Adipocyte (in vitro differentiated cells): ENCODE results near the gene SREBF2.

ENCODE experiments used
- DNase-seq: peaks from one replicate; pipeline ENCODE4 v3.0.0-alpha.2; 2015; ENCODE audit warnings: low read depth
- H3K27me3 ChIP-seq: replicated peaks from 2 replicates; pipeline ENCODE4 v1.7.0; 2013; ENCODE audit warnings: mild to moderate bottlenecking, low read length, moderate library complexity; ENCODE audit not compliant: control insufficient read depth, insufficient read depth
- H3K36me3 ChIP-seq: 2 replicates; pipeline ENCODE4 v1.7.0; 2013; ENCODE audit warnings: low read length, mild to moderate bottlenecking, moderate library complexity; ENCODE audit not compliant: control insufficient read depth, insufficient read depth, severe bottlenecking
- H3K4me1 ChIP-seq: 2 replicates; pipeline ENCODE4 v1.7.0; 2013; ENCODE audit warnings: mild to moderate bottlenecking, low read length, moderate library complexity; ENCODE audit not compliant: control insufficient read depth, insufficient read depth
- H3K4me3 ChIP-seq: 2 replicates; pipeline ENCODE4 v1.7.0; 2013; ENCODE audit warnings: mild to moderate bottlenecking, low read length, moderate library complexity
- H3K9ac ChIP-seq: 2 replicates; pipeline ENCODE4 v1.7.0; 2013; ENCODE audit warnings: mild to moderate bottlenecking, low read length, moderate library complexity
- H3K9me3 ChIP-seq: 2 replicates; pipeline ENCODE4 v1.7.0; 2013; ENCODE audit warnings: mild to moderate bottlenecking, low read length, moderate library complexity; ENCODE audit not compliant: control insufficient read depth

SREBF2 gene

GRCh38 chr22:41922328-41922727 lies 89.4 kb downstream of the SREBF2 start:
- Histone ChIP-seq H3K27me3 (peaks cover 17% of the 10 kb centered on the region), H3K36me3 (no peaks in the 10 kb centered on the region), H3K9me3 (no peaks in the 10 kb centered on the region), H3K4me1 (peaks cover 8% of the 10 kb centered on the region), H3K4me3 (no peak overlapping the region), H3K9ac (no peak overlapping the region)
- DNase-seq: no peak

DNA sequence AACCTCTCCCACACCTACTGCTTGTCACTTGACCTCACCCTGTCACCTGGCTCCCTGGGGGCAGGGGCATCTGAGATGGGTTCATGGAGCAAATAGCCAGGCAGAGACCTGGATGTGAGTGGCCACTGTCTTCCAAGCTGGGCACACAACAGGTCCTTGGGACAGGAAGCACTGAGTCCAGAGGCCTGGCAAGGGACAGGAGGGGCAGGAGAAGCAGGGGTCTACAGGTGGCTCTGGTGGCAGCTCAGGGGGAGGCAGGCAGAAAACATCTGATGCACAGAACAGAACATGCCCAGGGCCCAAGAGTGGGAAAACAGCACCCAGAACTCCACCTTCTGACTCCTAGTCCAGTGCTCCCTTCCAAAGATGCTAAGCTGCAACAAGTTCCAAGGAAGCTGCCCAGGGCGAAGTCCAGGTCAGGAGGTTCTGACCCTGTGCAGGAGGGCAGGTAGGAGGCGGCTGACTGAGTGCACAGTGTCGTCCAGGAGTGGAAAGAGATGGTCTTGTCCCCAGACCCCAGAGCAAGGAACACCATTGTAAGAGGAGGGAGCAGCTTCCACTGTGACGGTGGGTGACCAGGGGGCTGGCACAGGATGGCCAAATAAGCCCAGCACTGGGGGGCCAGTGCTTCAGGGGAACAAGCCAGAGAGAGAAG lies 90.2 kb downstream of the SREBF2 start:
- H3K27me3 ChIP-seq: peaks cover 10% of the 10 kb centered on the region
- no peak for DNase-seq

GRCh38 chr22:41923595-41924276 lies 90.8 kb downstream of the SREBF2 start:
- Histone ChIP-seq H3K36me3 (no peaks in the 10 kb centered on the region), H3K27me3 (peaks cover 9% of the 10 kb centered on the region), H3K4me1 (peaks cover 8% of the 10 kb centered on the region), H3K9ac (no peak overlapping the region), H3K4me3 (no peak overlapping the region), H3K9me3 (no peaks in the 10 kb centered on the region)
- DNase-seq: no peak

More for the DNA sequence above, 90.2 kb downstream of the SREBF2 start:
- Histone ChIP-seq H3K9me3 (no peaks in the 10 kb centered on the region), H3K36me3 (no peaks in the 10 kb centered on the region), H3K9ac (no peak overlapping the region), H3K4me3 (no peak overlapping the region), H3K4me1 (peaks cover 8% of the 10 kb centered on the region)

DNA sequence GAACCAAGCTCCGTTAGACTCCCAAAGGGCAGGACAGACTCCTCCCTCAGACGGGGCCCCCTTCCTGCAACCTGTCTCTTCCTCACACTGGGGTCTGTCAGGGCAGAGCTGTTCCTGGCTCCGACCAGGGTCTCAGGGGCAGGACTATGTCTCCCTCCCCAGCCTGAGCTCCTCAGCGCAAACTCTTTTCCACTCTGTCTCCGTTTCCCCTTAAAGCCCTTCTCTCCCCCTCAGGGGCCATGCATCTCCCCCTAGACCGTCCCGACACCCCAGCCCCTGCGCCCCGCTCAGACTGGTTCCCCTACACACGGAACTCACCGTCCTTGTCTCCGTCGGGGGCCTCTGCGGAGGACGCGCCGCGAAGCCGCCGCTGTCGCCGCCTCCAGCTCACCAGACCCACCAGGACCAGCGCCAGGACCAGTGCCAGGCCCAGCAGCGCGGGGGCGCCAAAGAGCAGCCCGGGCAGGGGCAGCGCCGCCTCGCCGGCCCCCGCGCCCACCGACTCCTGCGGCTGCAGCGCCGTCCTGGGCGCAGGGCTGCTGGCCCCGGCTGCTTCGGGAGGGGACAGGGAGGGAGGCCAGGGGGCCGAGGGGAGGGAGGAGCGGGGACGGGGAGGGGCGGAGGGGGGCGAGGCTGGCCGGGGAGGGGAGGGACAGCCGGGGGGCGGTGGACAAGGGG lies 93.0 kb downstream of the SREBF2 start:
- H3K4me3 ChIP-seq: no peak overlapping the region
- DNase-seq: peak; percentile 72
- H3K4me1 ChIP-seq: peaks cover 3% of the 10 kb centered on the region
- no peak overlapping the region for H3K9ac ChIP-seq
- peaks cover 9% of the 10 kb centered on the region for H3K27me3 ChIP-seq
- no peaks in the 10 kb centered on the region for H3K36me3 ChIP-seq
- H3K9me3 ChIP-seq: no peaks in the 10 kb centered on the region

- peaks cover 9% of the 10 kb centered on the region for H3K27me3 ChIP-seq
- no peak overlapping the region for H3K4me3 ChIP-seq
- peaks cover 3% of the 10 kb centered on the region for H3K4me1 ChIP-seq
- H3K9ac ChIP-seq: no peak overlapping the region
- H3K9me3 ChIP-seq: no peaks in the 10 kb centered on the region
- no peak for DNase-seq
- H3K36me3 ChIP-seq: no peaks in the 10 kb centered on the region
Observed at GRCh38 chr22:41927813-41928212, 94.9 kb downstream of the SREBF2 start.

- H3K4me1 ChIP-seq: peaks cover 3% of the 10 kb centered on the region
- no peaks in the 10 kb centered on the region for H3K36me3 ChIP-seq
- no peak for DNase-seq
- H3K9ac ChIP-seq: no peak overlapping the region
- H3K4me3 ChIP-seq: no peak overlapping the region
- peaks cover 9% of the 10 kb centered on the region for H3K27me3 ChIP-seq
- H3K9me3 ChIP-seq: no peaks in the 10 kb centered on the region
Observed at GRCh38 chr22:41928593-41929417, 95.9 kb downstream of the SREBF2 start.

DNA sequence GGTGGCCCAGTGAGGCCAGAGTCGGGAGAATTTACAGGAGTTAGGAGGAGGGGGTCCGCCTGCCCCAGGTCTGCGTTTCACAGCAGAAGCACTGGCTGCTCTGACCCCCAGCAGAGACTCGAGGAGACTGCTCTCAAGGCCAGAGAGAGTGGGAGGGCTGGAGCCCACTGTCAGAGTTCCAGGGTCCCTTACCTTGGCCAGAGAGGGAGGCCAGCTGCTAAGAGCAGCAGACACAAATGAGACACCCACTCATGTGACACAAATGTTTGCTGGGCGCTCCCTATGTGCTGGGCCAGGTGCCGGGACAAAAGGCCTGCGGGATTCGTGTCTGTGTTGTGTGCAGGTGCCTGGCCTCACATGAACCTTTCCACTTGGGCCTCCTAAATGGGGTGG lies 96.5 kb downstream of the SREBF2 start:
- DNase-seq: no peak
- Histone ChIP-seq H3K4me1 (peaks cover 3% of the 10 kb centered on the region), H3K36me3 (no peaks in the 10 kb centered on the region), H3K4me3 (no peak overlapping the region), H3K27me3 (peaks cover 9% of the 10 kb centered on the region), H3K9me3 (no peaks in the 10 kb centered on the region), H3K9ac (no peak overlapping the region)

- no peaks in the 10 kb centered on the region for H3K27me3 ChIP-seq
- H3K4me1 ChIP-seq: no peaks in the 10 kb centered on the region
- no peak for DNase-seq
- H3K9me3 ChIP-seq: no peaks in the 10 kb centered on the region
- H3K4me3 ChIP-seq: no peak overlapping the region
- no peak overlapping the region for H3K9ac ChIP-seq
- no peaks in the 10 kb centered on the region for H3K36me3 ChIP-seq
Observed at GRCh38 chr22:41931701-41932269, 98.9 kb downstream of the SREBF2 start.

GRCh38 chr22:41932353-41932752 lies 99.4 kb downstream of the SREBF2 start:
- no peaks in the 10 kb centered on the region for H3K27me3 ChIP-seq
- no peak overlapping the region for H3K9ac ChIP-seq
- H3K9me3 ChIP-seq: no peaks in the 10 kb centered on the region
- no peak overlapping the region for H3K4me3 ChIP-seq
- H3K36me3 ChIP-seq: no peaks in the 10 kb centered on the region
- H3K4me1 ChIP-seq: no peaks in the 10 kb centered on the region
- no peak for DNase-seq

- DNase-seq: no peak
- no peak overlapping the region for H3K4me3 ChIP-seq
- no peaks in the 10 kb centered on the region for H3K9me3 ChIP-seq
- no peaks in the 10 kb centered on the region for H3K27me3 ChIP-seq
- H3K36me3 ChIP-seq: no peaks in the 10 kb centered on the region
- H3K4me1 ChIP-seq: no peaks in the 10 kb centered on the region
- no peak overlapping the region for H3K9ac ChIP-seq
Observed at GRCh38 chr22:41933411-41934177, 100.7 kb downstream of the SREBF2 start.
